ENCODE measurements around the gene ZSWIM5. TPM values are rescaled to one million over a fixed set of nuclear protein-coding genes. Genes with fewer than 3 reads are reported as not detected.
"Not testable (repeated sequence)": the region's sequence is repeated elsewhere in the genome, so short reads cannot be mapped to it uniquely, and the experiment has no call there.

ZSWIM5 gene
- total and polyA plus RNA-seq, 2 of the 8 experiments (the other 6 are each of a cell fraction or from before 2014, with no cell fraction given), result 2.5 to 3.9 TPM

DNA sequence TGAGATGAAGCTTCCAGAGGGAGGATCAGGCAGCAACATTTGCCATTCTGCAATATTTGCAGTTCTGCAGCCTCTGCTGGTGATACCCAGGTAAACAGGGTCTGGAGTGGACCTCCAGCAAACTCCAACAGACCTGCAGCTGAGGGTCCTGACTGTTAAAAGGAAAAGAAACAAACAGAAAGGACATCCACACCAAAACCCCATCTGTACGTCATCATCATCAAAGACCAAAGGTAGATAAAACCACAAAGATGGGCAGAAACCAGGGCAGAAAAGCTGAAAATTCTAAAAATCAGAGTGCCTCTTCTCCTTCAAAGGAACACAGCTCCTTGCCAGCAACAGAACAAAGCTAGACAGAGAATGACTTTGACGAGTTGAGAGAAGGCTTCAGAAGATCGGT is 43.3 kb downstream of the ZSWIM5 start:
- H3K4me1 ChIP-seq (replicated peaks in 1 of 4; ENCODE audit: control insufficient read depth in 3 of 4, insufficient read depth in 4 of 4, low read length in 3 of 4); FAIRE-seq; H3K79me1 ChIP-seq (ENCODE audit: low read depth, low read length); H2BK12ac ChIP-seq (ENCODE audit: low read depth, low read length); H3K79me2 ChIP-seq (ENCODE audit: control insufficient read depth in 1 of 2, insufficient read depth in 2 of 2, low read length in 2 of 2); H2BK120ac ChIP-seq (replicated peaks; ENCODE audit: low read depth, low read length); H3K36me3 ChIP-seq (ENCODE audit: control insufficient read depth in 2 of 4, insufficient read depth in 4 of 4, low read length in 3 of 4); H3K9ac ChIP-seq (replicated peaks in 1 of 4; ENCODE audit: extremely low read depth in 1 of 4, low read depth in 3 of 4, low read length in 3 of 4); H3K56ac ChIP-seq (replicated peaks; ENCODE audit: insufficient read length, low read depth, low read length); H3K23ac ChIP-seq (ENCODE audit: insufficient read length); DNase-seq (ENCODE audit: low read depth in 1 of 2, low spot score in 2 of 2); H2AFZ ChIP-seq (ENCODE audit: low read length); H3K23me2 ChIP-seq (ENCODE audit: low read depth, low read length); H3K4me2 ChIP-seq (ENCODE audit: insufficient read depth in 1 of 2, low read depth in 2 of 2, low read length in 2 of 2); H3K18ac ChIP-seq (ENCODE audit: extremely low read depth, low read length); H4K8ac ChIP-seq (ENCODE audit: extremely low read depth, insufficient read depth, low read length); H3K14ac ChIP-seq (ENCODE audit: insufficient read length); H2BK5ac ChIP-seq (ENCODE audit: low read depth, low read length); H4K20me1 ChIP-seq (replicated peaks in 1 of 2; ENCODE audit: control insufficient read depth in 1 of 2, insufficient read depth in 2 of 2, low read length in 2 of 2); H2BK15ac ChIP-seq (ENCODE audit: low read length); H2AK5ac ChIP-seq (ENCODE audit: low read depth, low read length); H3K27ac ChIP-seq (ENCODE audit: low read depth, low read length); H2BK20ac ChIP-seq (ENCODE audit: low read length); H4K91ac ChIP-seq (replicated peaks; ENCODE audit: insufficient read length, low read length); H3K4me3 ChIP-seq (ENCODE audit: extremely low read depth in 1 of 4, insufficient read depth in 2 of 4, low read depth in 3 of 4, low read length in 4 of 4); H3K4ac ChIP-seq (replicated peaks; ENCODE audit: insufficient read length, low read depth, low read length); H3K27me3 ChIP-seq (replicated peaks in 1 of 4; ENCODE audit: control insufficient read depth in 3 of 4, extremely low read depth in 1 of 4, insufficient read depth in 3 of 4, low read length in 3 of 4); POLR2A ChIA-PET (ENCODE audit: partially characterized antibody); H4K5ac ChIP-seq (ENCODE audit: insufficient read length, low read depth, low read length): not testable (repeated sequence)
- H3K9me3 ChIP-seq (ENCODE audit: insufficient read depth in 2 of 2, low read depth in 1 of 2, low read length in 1 of 2), result peaks cover 9 to 10% of the 10 kb centered on the region in 2 experiments; a peak in 3 of 4 replicates
- CTCF ChIA-PET (ENCODE audit: partially characterized antibody), result interaction anchor here (1.2 kb wide), 1 partner anchor 17 kb away, joined by 4 read pairs; no protein-coding TSS in a partner anchor
- WGBS, 2 experiments (ENCODE audit: extremely low coverage in 1 of 2, insufficient coverage in 1 of 2, insufficient read length in 1 of 2, insufficient replicate concordance in 2 of 2, low coverage in 1 of 2, low lambda C conversion rate in 2 of 2, missing lambda C conversion rate in 1 of 2), result 96% methylated on average over 3 of the region's 3 CpGs; no CpG with 5 or more reads in 1 of the 2 experiments
